ENCODE data around the gene NAT8L. TPM values are rescaled to one million over a fixed set of nuclear protein-coding genes. Genes with fewer than 3 reads are reported as not detected.

The NAT8L gene
- total RNA-seq, 1 donor from 2014 or later = 2.0 TPM

DNA sequence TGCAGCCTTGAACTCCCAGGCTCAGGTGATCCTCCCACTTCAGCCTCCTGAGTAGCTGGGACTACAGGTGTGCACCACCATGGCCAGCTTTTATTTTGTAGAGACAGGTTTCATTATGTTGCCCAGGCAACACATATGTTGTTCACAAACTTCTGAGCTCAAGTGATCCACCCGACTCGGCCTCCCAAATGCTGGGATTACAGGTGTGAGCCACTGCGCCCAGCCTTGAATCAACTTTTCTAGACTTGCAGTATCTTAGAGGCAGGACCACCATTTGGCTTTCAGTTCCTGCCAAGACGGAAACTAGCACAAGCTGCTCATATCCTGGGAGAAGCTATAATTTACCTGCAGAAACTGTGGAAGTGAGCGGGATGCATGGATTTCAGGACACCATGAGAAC is 19.9 kb downstream of the NAT8L start:
- no peak for DNase-seq (ENCODE audit: low read depth)
- TF ChIP-seq, protein P1, sequence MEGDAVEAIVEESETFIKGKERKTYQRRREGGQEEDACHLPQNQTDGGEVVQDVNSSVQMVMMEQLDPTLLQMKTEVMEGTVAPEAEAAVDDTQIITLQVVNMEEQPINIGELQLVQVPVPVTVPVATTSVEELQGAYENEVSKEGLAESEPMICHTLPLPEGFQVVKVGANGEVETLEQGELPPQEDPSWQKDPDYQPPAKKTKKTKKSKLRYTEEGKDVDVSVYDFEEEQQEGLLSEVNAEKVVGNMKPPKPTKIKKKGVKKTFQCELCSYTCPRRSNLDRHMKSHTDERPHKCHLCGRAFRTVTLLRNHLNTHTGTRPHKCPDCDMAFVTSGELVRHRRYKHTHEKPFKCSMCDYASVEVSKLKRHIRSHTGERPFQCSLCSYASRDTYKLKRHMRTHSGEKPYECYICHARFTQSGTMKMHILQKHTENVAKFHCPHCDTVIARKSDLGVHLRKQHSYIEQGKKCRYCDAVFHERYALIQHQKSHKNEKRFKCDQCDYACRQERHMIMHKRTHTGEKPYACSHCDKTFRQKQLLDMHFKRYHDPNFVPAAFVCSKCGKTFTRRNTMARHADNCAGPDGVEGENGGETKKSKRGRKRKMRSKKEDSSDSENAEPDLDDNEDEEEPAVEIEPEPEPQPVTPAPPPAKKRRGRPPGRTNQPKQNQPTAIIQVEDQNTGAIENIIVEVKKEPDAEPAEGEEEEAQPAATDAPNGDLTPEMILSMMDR (conservative IDR thresholded peaks at IDR 0.05; ENCODE audit: low read depth, low read length) = no peak
- no peak overlapping the region for H3K4me3 ChIP-seq (ENCODE audit: low read depth, low read length)

DNA sequence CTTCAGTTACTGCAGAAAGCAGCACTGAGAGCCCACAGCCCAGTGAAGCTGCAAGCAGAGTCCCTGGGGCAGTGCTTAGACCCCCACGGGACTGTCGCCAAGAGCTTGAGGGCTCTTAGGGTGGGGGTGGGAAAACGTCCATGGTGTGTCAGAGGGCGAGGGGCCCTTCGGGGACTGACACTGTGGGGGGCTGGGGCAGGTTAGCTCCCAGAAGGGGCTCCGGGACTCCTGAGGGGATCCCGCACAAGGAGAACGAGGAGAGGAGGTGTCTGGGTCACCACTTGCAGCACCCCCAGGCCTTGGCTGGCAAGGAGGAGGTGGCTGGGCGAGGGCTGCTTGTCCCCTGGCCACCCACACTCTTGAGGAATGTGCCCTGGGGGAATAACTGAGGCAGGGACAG is 20.8 kb downstream of the NAT8L start:
- DNase-seq (ENCODE audit: low read depth) = no peak
- TF ChIP-seq, protein P1 (conservative IDR thresholded peaks at IDR 0.05; ENCODE audit: low read depth, low read length) = no peak
- H3K4me3 ChIP-seq (ENCODE audit: low read depth, low read length) = no peak overlapping the region

DNA sequence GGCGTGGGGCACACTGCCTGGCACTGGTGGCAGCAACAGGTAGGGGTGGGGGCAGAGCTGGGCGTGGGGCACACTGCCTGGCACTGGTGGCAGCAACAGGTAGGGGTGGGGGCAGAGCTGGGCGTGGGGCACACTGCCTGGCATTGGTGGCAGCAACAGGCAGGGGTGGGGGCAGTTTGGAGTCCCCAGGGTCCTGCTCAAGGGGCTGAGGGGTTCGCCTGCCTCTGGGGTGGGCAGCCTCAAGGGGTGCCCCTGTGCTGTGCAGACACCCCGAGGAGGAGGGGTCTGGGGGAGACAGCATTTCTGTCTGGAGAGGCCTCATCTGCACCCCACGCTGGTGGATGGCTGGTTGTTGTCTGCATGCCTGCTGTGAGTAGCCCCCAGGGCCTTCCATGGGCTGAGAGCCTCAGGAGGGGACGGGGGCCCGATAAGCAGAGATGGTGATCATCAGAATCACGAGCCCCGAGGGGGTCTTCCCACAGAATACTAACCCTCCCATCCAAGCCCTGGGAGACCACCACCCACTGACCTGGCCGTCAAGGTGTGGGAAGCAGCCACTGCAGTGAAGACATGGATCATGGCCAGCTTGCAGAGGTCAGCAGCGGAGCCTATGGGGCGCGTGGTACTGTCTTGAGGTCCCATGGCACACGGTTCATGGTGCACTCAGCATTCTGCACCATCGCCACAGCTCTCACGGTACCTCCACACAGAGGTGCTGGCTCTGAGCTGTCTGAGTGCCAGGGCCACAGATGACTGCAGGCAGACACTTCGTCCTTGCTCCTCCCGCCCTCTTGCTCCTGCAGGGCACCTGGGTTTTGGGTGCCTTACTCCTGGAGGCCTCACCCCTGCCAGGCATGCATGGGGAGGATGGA is 21.5 kb downstream of the NAT8L start:
- TF ChIP-seq, protein P1 (conservative IDR thresholded peaks at IDR 0.05; ENCODE audit: low read depth, low read length) = no peak
- no peak for DNase-seq (ENCODE audit: low read depth)
- no peak overlapping the region for H3K4me3 ChIP-seq (ENCODE audit: low read depth, low read length)

DNA sequence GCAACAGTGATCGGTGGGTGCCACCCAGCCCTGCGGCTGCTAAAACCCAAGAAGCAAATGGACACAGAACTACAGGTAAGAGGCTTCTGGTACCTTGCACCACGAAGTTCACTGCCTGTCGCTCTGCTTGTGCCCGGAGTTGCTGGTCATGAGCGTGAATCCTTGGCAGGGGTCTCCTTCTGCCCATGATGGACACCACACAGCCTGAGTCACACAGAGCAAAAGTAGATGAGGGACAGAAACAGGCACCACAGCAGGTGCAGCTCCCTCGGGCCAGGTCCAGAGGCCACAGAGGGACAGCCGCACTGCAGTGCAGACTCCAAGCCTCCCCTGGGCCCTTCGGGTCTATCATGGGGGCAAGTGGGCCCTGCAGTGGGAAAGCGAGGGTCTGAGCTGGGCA is 22.4 kb downstream of the NAT8L start:
- H3K4me3 ChIP-seq (ENCODE audit: low read depth, low read length) = no peak overlapping the region
- TF ChIP-seq, protein P1 (conservative IDR thresholded peaks at IDR 0.05; ENCODE audit: low read depth, low read length) = no peak
- no peak for DNase-seq (ENCODE audit: low read depth)

DNA sequence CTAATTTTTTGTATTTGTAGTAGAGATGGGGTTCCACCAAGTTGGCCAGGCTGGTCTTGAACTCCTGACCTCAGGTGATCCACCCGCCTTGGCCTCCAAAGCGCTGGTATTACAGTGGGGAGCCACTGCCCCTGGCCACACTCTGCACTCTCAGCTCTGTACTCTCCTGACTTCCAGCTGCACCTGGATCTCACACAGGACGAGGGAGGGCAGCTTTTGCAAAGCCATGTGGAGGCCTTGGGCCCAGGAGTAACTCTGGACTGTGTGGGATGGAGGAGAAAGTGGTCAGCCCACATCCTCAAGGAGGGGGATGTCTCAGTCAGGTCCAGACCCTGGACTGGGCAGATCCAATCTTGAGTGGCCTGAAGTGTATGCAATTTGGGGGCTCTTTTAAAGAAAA is 23.0 kb downstream of the NAT8L start:
- no peak for DNase-seq (ENCODE audit: low read depth)
- TF ChIP-seq, protein P1 (conservative IDR thresholded peaks at IDR 0.05; ENCODE audit: low read depth, low read length) = no peak
- H3K4me3 ChIP-seq (ENCODE audit: low read depth, low read length) = no peak overlapping the region

DNA sequence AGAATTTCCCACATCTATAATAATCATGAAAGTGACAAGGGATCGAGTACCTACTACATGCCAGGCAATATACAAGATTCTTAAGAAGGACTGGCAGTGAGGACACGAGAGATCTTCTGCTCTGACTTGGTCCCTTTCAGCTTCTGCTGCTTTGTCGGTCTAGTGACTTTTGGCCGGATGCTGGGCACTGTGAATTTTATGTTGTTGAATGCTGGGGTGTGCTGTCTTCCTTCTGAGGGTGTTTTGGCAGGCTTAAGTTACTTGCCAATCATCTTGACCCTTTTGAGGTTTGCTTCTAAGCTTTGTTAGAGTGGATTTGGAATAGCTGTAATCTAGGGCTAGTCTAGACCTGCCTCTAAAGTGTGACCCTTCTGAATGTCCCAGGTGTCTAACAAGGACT is 23.5 kb downstream of the NAT8L start:
- no peak for DNase-seq (ENCODE audit: low read depth)
- TF ChIP-seq, protein P1 (conservative IDR thresholded peaks at IDR 0.05; ENCODE audit: low read depth, low read length) = no peak
- no peak overlapping the region for H3K4me3 ChIP-seq (ENCODE audit: low read depth, low read length)

Measured in epithelial cell of proximal tubule (primary cell).